HG02938 (cell line): Measurements from ENCODE around the gene GOLGA8G.
"Not testable (repeated sequence)": the region's sequence is repeated elsewhere in the genome, so short reads cannot be mapped to it uniquely, and the experiment has no call there.

Experiments used
- ATAC-seq: cut with Tn5 transposase; IDR thresholded peaks from one replicate; pipeline ENCODE4 v1.9.1; 2021; ENCODE audit warnings: mild to moderate bottlenecking, moderate library complexity; ENCODE audit not compliant: unreplicated experiment

The GOLGA8G gene

GRCh38 chr15:28532954-28533353 lies at the start of gene GOLGA8G:
GOLGA8G (minus strand) TSS chr15:28532971; CDS start chr15:28532909, 62 bp downstream.
- not testable (repeated sequence) for ATAC-seq

- not testable (repeated sequence) for ATAC-seq
Observed at GRCh38 chr15:28573351-28573750, 40.6 kb upstream of the GOLGA8G start.

DNA sequence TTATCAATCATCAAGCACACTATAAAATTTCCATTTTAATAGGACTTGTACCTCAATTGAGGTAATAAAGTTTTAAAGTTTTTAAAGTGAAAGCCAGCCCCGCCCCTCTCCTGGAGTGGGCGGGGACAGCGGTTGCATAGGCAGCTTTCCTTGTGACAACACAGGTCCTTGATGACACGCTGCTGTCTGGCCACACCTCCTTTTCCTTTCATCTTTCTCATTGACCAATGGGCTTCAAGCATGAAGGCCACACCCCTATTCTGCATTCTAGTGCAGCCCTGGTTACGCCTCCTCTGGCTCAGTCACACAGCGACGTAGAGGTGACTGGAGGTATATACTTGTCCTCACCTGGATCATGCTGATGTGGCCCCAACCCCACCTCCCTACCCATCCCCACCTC lies 20.5 kb upstream of the GOLGA8G start, which contains the start of gene GOLGA6L25:
TSS of gene GOLGA6L25 (plus strand) at position 301 of the 400 bp plus-strand sequence. CDS start at position 362, 61 bp downstream.
- ATAC-seq: not testable (repeated sequence)

DNA sequence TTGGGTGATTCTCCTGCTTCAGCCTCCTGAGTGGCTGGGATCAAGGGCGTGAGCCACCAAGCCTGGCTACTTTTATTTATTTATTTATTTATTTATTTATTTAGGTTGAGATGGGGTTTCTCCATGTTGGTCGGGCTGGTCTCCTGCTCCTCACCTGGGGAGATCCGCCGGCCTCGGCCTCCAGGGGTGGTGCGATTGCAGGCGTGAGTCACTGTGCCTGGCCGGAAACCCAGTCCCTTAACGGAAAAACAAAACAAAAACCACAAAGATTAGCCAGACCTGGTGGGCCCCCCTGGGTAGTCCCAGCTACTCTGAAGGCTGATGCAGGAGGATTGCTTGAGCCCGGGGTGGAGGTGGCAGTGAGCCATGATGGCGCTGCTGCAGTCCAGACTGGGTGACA lies 17.6 kb downstream of the GOLGA8G start:
- ATAC-seq: not testable (repeated sequence)

DNA sequence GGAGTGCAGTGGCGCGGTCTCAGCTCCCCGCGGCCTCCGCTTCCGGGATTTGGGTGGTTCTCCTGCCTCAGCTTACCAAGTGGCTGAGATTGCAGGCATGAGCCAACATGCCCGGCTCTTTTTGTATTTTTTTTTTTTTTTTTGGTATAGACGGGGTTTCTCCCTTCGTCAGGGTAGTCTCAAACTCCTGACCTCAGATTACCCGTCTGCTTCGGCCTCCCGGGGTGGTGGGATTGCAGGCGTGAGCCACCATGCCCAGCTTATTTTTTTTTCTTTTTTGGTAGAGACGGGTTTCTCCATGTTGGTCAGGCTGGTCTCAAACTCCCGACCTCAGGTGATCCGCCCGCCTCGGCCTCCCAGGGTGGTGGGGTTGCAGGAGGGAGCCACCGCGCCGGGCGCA lies 18.6 kb downstream of the GOLGA8G start:
- not testable (repeated sequence) for ATAC-seq

GRCh38 chr15:28508217-28508889 lies 24.4 kb downstream of the GOLGA8G start:
- not testable (repeated sequence) for ATAC-seq

DNA sequence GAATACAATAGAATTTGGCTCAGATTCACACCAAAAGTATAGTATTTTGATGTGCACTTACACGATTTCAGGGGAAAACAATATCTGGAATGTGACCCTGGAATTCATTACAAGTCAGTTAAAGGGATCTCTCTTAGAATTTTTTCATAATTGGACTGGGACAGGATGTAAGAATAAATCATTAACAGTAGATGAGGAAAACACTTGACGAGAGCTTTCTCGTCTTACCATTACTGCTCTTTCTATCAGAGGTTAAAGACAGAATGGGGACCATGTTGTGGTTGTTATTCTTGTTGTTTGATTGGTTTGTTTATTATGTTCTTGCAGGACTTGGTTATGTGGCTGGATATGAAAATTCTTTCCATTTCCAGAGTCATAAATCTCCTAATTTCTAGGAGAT lies 51.4 kb downstream of the GOLGA8G start:
- ATAC-seq: not testable (repeated sequence)
